ENCODE measurements around the gene USP15. TPM values are rescaled to one million over a fixed set of nuclear protein-coding genes. Genes with fewer than 3 reads are reported as not detected.

Gene USP15
- polyA plus RNA-seq, 4 donors = 33.9 to 60.8 (median 54.1) TPM

- no peaks in the 10 kb centered on the region for H3K36me3 ChIP-seq (ENCODE audit: control insufficient read depth in 3 of 3, insufficient read depth in 2 of 3, low read depth in 1 of 3, low read length in 3 of 3)
- no peak overlapping the region for H3K27ac ChIP-seq (ENCODE audit: low read depth in 1 of 3, low read length in 2 of 3)
- no peak overlapping the region for H3K4me3 ChIP-seq (ENCODE audit: low read depth in 1 of 3, low read length in 3 of 3)
- no peaks in the 10 kb centered on the region for H3K9me3 ChIP-seq (ENCODE audit: control insufficient read depth in 2 of 2, insufficient read depth in 1 of 2, low read depth in 1 of 2, low read length in 1 of 2)
- no peaks in the 10 kb centered on the region for H3K4me1 ChIP-seq (ENCODE audit: control insufficient read depth in 3 of 3, insufficient read depth in 2 of 3, low read depth in 1 of 3, low read length in 2 of 3)
- FAIRE-seq (no peak), DNase-seq (no peak)
- WGBS, 3 donors = 92 to 98% (median 98%) methylated on average over 2 of the region's 2 CpGs
- no peaks in the 10 kb centered on the region for H3K27me3 ChIP-seq (ENCODE audit: control insufficient read depth in 3 of 3, insufficient read depth in 3 of 3, low read length in 3 of 3)
These were observed 154.0 kb downstream of the USP15 start for GRCh38 chr12:62414180-62414579.

- no peak for DNase-seq
- H3K9me3 ChIP-seq (ENCODE audit: control insufficient read depth in 2 of 2, insufficient read depth in 1 of 2, low read depth in 1 of 2, low read length in 1 of 2) = peaks cover 0 to 15% of the 10 kb centered on the region in 2 donors
- no peaks in the 10 kb centered on the region for H3K36me3 ChIP-seq (ENCODE audit: control insufficient read depth in 3 of 3, insufficient read depth in 2 of 3, low read depth in 1 of 3, low read length in 3 of 3)
- H3K4me3 ChIP-seq (ENCODE audit: low read depth in 1 of 3, low read length in 3 of 3) = no peak overlapping the region
- WGBS, 3 donors = 85 to 86% (median 85%) methylated on average over 3 of the region's 3 CpGs
- no peaks in the 10 kb centered on the region for H3K4me1 ChIP-seq (ENCODE audit: control insufficient read depth in 3 of 3, insufficient read depth in 2 of 3, low read depth in 1 of 3, low read length in 2 of 3)
- FAIRE-seq = no peak
- H3K27ac ChIP-seq (ENCODE audit: low read depth in 1 of 3, low read length in 2 of 3) = no peak overlapping the region
- H3K27me3 ChIP-seq (ENCODE audit: control insufficient read depth in 3 of 3, insufficient read depth in 3 of 3, low read length in 3 of 3) = no peaks in the 10 kb centered on the region
These were observed 165.9 kb downstream of the USP15 start for GRCh38 chr12:62426089-62426488.

GRCh38 chr12:62429457-62429856 lies 169.3 kb downstream of the USP15 start:
- DNase-seq = no peak
- no peak overlapping the region for H3K27ac ChIP-seq (ENCODE audit: low read depth in 1 of 3, low read length in 2 of 3)
- FAIRE-seq = peak; percentile 44
- H3K4me3 ChIP-seq (ENCODE audit: low read depth in 1 of 3, low read length in 3 of 3) = no peak overlapping the region
- no peaks in the 10 kb centered on the region for H3K4me1 ChIP-seq (ENCODE audit: control insufficient read depth in 3 of 3, insufficient read depth in 2 of 3, low read depth in 1 of 3, low read length in 2 of 3)
- H3K9me3 ChIP-seq (ENCODE audit: control insufficient read depth in 2 of 2, insufficient read depth in 1 of 2, low read depth in 1 of 2, low read length in 1 of 2) = peaks cover 0 to 11% of the 10 kb centered on the region in 2 donors
- peaks cover 0 to 8% (median 0%) of the 10 kb centered on the region in 3 donors for H3K27me3 ChIP-seq (ENCODE audit: control insufficient read depth in 3 of 3, insufficient read depth in 3 of 3, low read length in 3 of 3)
- no peaks in the 10 kb centered on the region for H3K36me3 ChIP-seq (ENCODE audit: control insufficient read depth in 3 of 3, insufficient read depth in 2 of 3, low read depth in 1 of 3, low read length in 3 of 3)

- FAIRE-seq (no peak), DNase-seq (peak; percentile 16 to 25)
- no peaks in the 10 kb centered on the region for H3K9me3 ChIP-seq (ENCODE audit: control insufficient read depth in 2 of 2, insufficient read depth in 1 of 2, low read depth in 1 of 2, low read length in 1 of 2)
- H3K4me1 ChIP-seq (ENCODE audit: control insufficient read depth in 3 of 3, insufficient read depth in 2 of 3, low read depth in 1 of 3, low read length in 2 of 3) = peaks cover 0 to 4% (median 0%) of the 10 kb centered on the region in 3 donors
- no peak overlapping the region for H3K27ac ChIP-seq (ENCODE audit: low read depth in 1 of 3, low read length in 2 of 3)
- WGBS, 3 donors = 18 to 24% (median 19%) methylated on average over 16 of the region's 16 CpGs
- no peaks in the 10 kb centered on the region for H3K36me3 ChIP-seq (ENCODE audit: control insufficient read depth in 3 of 3, insufficient read depth in 2 of 3, low read depth in 1 of 3, low read length in 3 of 3)
- peak overlapping the region in 2 of 3 donors; percentile 31 to 48 for H3K4me3 ChIP-seq (ENCODE audit: low read depth in 1 of 3, low read length in 3 of 3)
- peaks cover 0 to 14% (median 0%) of the 10 kb centered on the region in 3 donors for H3K27me3 ChIP-seq (ENCODE audit: control insufficient read depth in 3 of 3, insufficient read depth in 3 of 3, low read length in 3 of 3)
These were observed 174.5 kb downstream of the USP15 start for GRCh38 chr12:62434494-62435302.

GRCh38 chr12:62435303-62436163 lies 175.3 kb downstream of the USP15 start:
- DNase-seq (peak; percentile 60 to 66), FAIRE-seq (no peak)
- peak overlapping the region in 2 of 3 donors; percentile 31 to 48 for H3K4me3 ChIP-seq (ENCODE audit: low read depth in 1 of 3, low read length in 3 of 3)
- 2 to 5% (median 3%) methylated on average over 29 of the region's 29 CpGs for WGBS, 3 donors
- H3K36me3 ChIP-seq (ENCODE audit: control insufficient read depth in 3 of 3, insufficient read depth in 2 of 3, low read depth in 1 of 3, low read length in 3 of 3) = no peaks in the 10 kb centered on the region
- H3K27ac ChIP-seq (ENCODE audit: low read depth in 1 of 3, low read length in 2 of 3) = no peak overlapping the region
- peaks cover 0 to 14% (median 0%) of the 10 kb centered on the region in 3 donors for H3K27me3 ChIP-seq (ENCODE audit: control insufficient read depth in 3 of 3, insufficient read depth in 3 of 3, low read length in 3 of 3)
- H3K9me3 ChIP-seq (ENCODE audit: control insufficient read depth in 2 of 2, insufficient read depth in 1 of 2, low read depth in 1 of 2, low read length in 1 of 2) = no peaks in the 10 kb centered on the region
- H3K4me1 ChIP-seq (ENCODE audit: control insufficient read depth in 3 of 3, insufficient read depth in 2 of 3, low read depth in 1 of 3, low read length in 2 of 3) = peaks cover 0 to 4% (median 0%) of the 10 kb centered on the region in 3 donors

- Histone ChIP-seq H3K4me1 (ENCODE audit: control insufficient read depth in 3 of 3, insufficient read depth in 2 of 3, low read depth in 1 of 3, low read length in 2 of 3) (peaks cover 0 to 4% (median 0%) of the 10 kb centered on the region in 3 donors), H3K36me3 (ENCODE audit: control insufficient read depth in 3 of 3, insufficient read depth in 2 of 3, low read depth in 1 of 3, low read length in 3 of 3) (no peaks in the 10 kb centered on the region), H3K4me3 (ENCODE audit: low read depth in 1 of 3, low read length in 3 of 3) (peak overlapping the region in 1 of 3 donors; percentile 48), H3K9me3 (ENCODE audit: control insufficient read depth in 2 of 2, insufficient read depth in 1 of 2, low read depth in 1 of 2, low read length in 1 of 2) (no peaks in the 10 kb centered on the region), H3K27ac (ENCODE audit: low read depth in 1 of 3, low read length in 2 of 3) (no peak overlapping the region), H3K27me3 (ENCODE audit: control insufficient read depth in 3 of 3, insufficient read depth in 3 of 3, low read length in 3 of 3) (peaks cover 0 to 14% (median 0%) of the 10 kb centered on the region in 3 donors)
- no peak for FAIRE-seq
- WGBS, 3 donors = 75 to 80% (median 79%) methylated on average over 12 of the region's 12 CpGs
- no peak for DNase-seq
These were observed 175.9 kb downstream of the USP15 start for GRCh38 chr12:62436164-62436503.

GRCh38 chr12:62438098-62438692 lies 178.0 kb downstream of the USP15 start:
- Histone ChIP-seq H3K4me1 (ENCODE audit: control insufficient read depth in 3 of 3, insufficient read depth in 2 of 3, low read depth in 1 of 3, low read length in 2 of 3) (peaks cover 0 to 4% (median 0%) of the 10 kb centered on the region in 3 donors), H3K4me3 (ENCODE audit: low read depth in 1 of 3, low read length in 3 of 3) (no peak overlapping the region), H3K27ac (ENCODE audit: low read depth in 1 of 3, low read length in 2 of 3) (no peak overlapping the region), H3K36me3 (ENCODE audit: control insufficient read depth in 3 of 3, insufficient read depth in 2 of 3, low read depth in 1 of 3, low read length in 3 of 3) (no peaks in the 10 kb centered on the region), H3K27me3 (ENCODE audit: control insufficient read depth in 3 of 3, insufficient read depth in 3 of 3, low read length in 3 of 3) (peaks cover 0 to 8% (median 0%) of the 10 kb centered on the region in 3 donors), H3K9me3 (ENCODE audit: control insufficient read depth in 2 of 2, insufficient read depth in 1 of 2, low read depth in 1 of 2, low read length in 1 of 2) (no peaks in the 10 kb centered on the region)
- DNase-seq (peak; percentile 59 to 70), FAIRE-seq (no peak)
- 10 to 15% (median 12%) methylated on average over 6 of the region's 6 CpGs for WGBS, 3 donors

GRCh38 chr12:62446754-62447452 lies 186.7 kb downstream of the USP15 start:
- Histone ChIP-seq H3K27me3 (ENCODE audit: control insufficient read depth in 3 of 3, insufficient read depth in 3 of 3, low read length in 3 of 3) (no peaks in the 10 kb centered on the region), H3K4me3 (ENCODE audit: low read depth in 1 of 3, low read length in 3 of 3) (no peak overlapping the region), H3K9me3 (ENCODE audit: control insufficient read depth in 2 of 2, insufficient read depth in 1 of 2, low read depth in 1 of 2, low read length in 1 of 2) (peaks cover 0 to 8% of the 10 kb centered on the region in 2 donors), H3K36me3 (ENCODE audit: control insufficient read depth in 3 of 3, insufficient read depth in 2 of 3, low read depth in 1 of 3, low read length in 3 of 3) (no peaks in the 10 kb centered on the region), H3K4me1 (ENCODE audit: control insufficient read depth in 3 of 3, insufficient read depth in 2 of 3, low read depth in 1 of 3, low read length in 2 of 3) (no peaks in the 10 kb centered on the region), H3K27ac (ENCODE audit: low read depth in 1 of 3, low read length in 2 of 3) (no peak overlapping the region)
- 4 to 46% (median 28%) methylated on average over 2 of the region's 2 CpGs for WGBS, 3 donors
- DNase-seq (peak; percentile 35 to 47), FAIRE-seq (no peak)

Measured in small intestine (tissue), 7 donors.